ENCODE results near the gene PHOSPHO1. TPM values are rescaled to one million over a fixed set of nuclear protein-coding genes. Genes with fewer than 3 reads are reported as not detected.

PHOSPHO1 gene
- total RNA-seq, 1 experiment from 2014 or later = not detected

GRCh38 chr17:49260817-49261291 is 30.3 kb upstream of the PHOSPHO1 start:
- Mint-ChIP-seq H3K36me3 (ENCODE audit: insufficient read depth, unreplicated experiment) (peaks cover 5% of the 10 kb centered on the region), H3K27me3 (ENCODE audit: insufficient read depth, unreplicated experiment) (no peaks in the 10 kb centered on the region), H3K9me3 (ENCODE audit: unreplicated experiment) (no peaks in the 10 kb centered on the region), H3K27ac (ENCODE audit: low read depth, unreplicated experiment) (peak overlapping the region; percentile 12), H3K4me1 (ENCODE audit: insufficient read depth, unreplicated experiment) (peaks cover 12% of the 10 kb centered on the region), H3K4me3 (ENCODE audit: unreplicated experiment) (peak overlapping the region; percentile 67)
- intact Hi-C loops (cut with micrococcal nuclease) = no loop called here
- CTCF ChIA-PET = interaction anchor here (0.6 kb wide), 1 partner anchor 810 kb away, joined by 4 read pairs; no protein-coding TSS in a partner anchor
- no peak for DNase-seq (ENCODE audit: unreplicated experiment)
- BruUV-seq (replicated peaks) = no TSS peak
- TF ChIP-seq, protein P1, sequence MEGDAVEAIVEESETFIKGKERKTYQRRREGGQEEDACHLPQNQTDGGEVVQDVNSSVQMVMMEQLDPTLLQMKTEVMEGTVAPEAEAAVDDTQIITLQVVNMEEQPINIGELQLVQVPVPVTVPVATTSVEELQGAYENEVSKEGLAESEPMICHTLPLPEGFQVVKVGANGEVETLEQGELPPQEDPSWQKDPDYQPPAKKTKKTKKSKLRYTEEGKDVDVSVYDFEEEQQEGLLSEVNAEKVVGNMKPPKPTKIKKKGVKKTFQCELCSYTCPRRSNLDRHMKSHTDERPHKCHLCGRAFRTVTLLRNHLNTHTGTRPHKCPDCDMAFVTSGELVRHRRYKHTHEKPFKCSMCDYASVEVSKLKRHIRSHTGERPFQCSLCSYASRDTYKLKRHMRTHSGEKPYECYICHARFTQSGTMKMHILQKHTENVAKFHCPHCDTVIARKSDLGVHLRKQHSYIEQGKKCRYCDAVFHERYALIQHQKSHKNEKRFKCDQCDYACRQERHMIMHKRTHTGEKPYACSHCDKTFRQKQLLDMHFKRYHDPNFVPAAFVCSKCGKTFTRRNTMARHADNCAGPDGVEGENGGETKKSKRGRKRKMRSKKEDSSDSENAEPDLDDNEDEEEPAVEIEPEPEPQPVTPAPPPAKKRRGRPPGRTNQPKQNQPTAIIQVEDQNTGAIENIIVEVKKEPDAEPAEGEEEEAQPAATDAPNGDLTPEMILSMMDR (IDR thresholded peaks at IDR 0.05; ENCODE audit: unreplicated experiment) = no peak
- POLR2A ChIA-PET = interaction anchor here (0.6 kb wide), 1 partner anchor 987 kb away, joined by 3 read pairs; no protein-coding TSS in a partner anchor

GRCh38 chr17:49260011-49260816 is 29.6 kb upstream of the PHOSPHO1 start:
- POLR2A ChIA-PET = no interaction called here
- CTCF ChIA-PET = interaction anchor here (0.6 kb wide), 2 partner anchors 639 to 809 kb away, joined by 3 to 4 read pairs; no protein-coding TSS in a partner anchor
- peak; percentile 82 for DNase-seq (ENCODE audit: unreplicated experiment)
- Mint-ChIP-seq H3K4me3 (ENCODE audit: unreplicated experiment) (peak overlapping the region; percentile 67), H3K36me3 (ENCODE audit: insufficient read depth, unreplicated experiment) (peaks cover 2% of the 10 kb centered on the region), H3K27ac (ENCODE audit: low read depth, unreplicated experiment) (peak overlapping the region; percentile 12), H3K4me1 (ENCODE audit: insufficient read depth, unreplicated experiment) (peaks cover 12% of the 10 kb centered on the region), H3K9me3 (ENCODE audit: unreplicated experiment) (no peaks in the 10 kb centered on the region), H3K27me3 (ENCODE audit: insufficient read depth, unreplicated experiment) (no peaks in the 10 kb centered on the region)
- TF ChIP-seq, protein P1 (IDR thresholded peaks at IDR 0.05; ENCODE audit: unreplicated experiment) = no peak
- intact Hi-C loops (cut with micrococcal nuclease) = no loop called here
- BruUV-seq (replicated peaks) = no TSS peak

- POLR2A ChIA-PET = no interaction called here
- BruUV-seq (replicated peaks) = no TSS peak
- H3K27ac Mint-ChIP-seq (ENCODE audit: low read depth, unreplicated experiment) = no peak overlapping the region
- no peaks in the 10 kb centered on the region for H3K27me3 Mint-ChIP-seq (ENCODE audit: insufficient read depth, unreplicated experiment)
- intact Hi-C loops (cut with micrococcal nuclease) = no loop called here
- H3K36me3 Mint-ChIP-seq (ENCODE audit: insufficient read depth, unreplicated experiment) = no peaks in the 10 kb centered on the region
- no peak for DNase-seq (ENCODE audit: unreplicated experiment)
- H3K4me3 Mint-ChIP-seq (ENCODE audit: unreplicated experiment) = peak overlapping the region; percentile 67
- CTCF ChIA-PET = interaction anchor here (0.6 kb wide), 1 partner anchor 638 kb away, joined by 3 read pairs; no protein-coding TSS in a partner anchor
- H3K9me3 Mint-ChIP-seq (ENCODE audit: unreplicated experiment) = no peaks in the 10 kb centered on the region
- TF ChIP-seq, protein P1 (IDR thresholded peaks at IDR 0.05; ENCODE audit: unreplicated experiment) = no peak
- peaks cover 6% of the 10 kb centered on the region for H3K4me1 Mint-ChIP-seq (ENCODE audit: insufficient read depth, unreplicated experiment)
Observed at GRCh38 chr17:49259663-49260010, 29.1 kb upstream of the PHOSPHO1 start.

- no peaks in the 10 kb centered on the region for H3K36me3 Mint-ChIP-seq (ENCODE audit: insufficient read depth, unreplicated experiment)
- intact Hi-C loops (cut with micrococcal nuclease) = no loop called here
- H3K4me1 Mint-ChIP-seq (ENCODE audit: insufficient read depth, unreplicated experiment) = peaks cover 4% of the 10 kb centered on the region
- H3K27me3 Mint-ChIP-seq (ENCODE audit: insufficient read depth, unreplicated experiment) = no peaks in the 10 kb centered on the region
- BruUV-seq (replicated peaks) = no TSS peak
- H3K4me3 Mint-ChIP-seq (ENCODE audit: unreplicated experiment) = no peak overlapping the region
- DNase-seq (ENCODE audit: unreplicated experiment) = no peak
- ChIA-PET POLR2A (interaction anchor here (0.5 to 0.6 kb wide), 2 partner anchors 418 to 456 kb away, joined by 3 read pairs; no protein-coding TSS in a partner anchor), CTCF (no interaction called here)
- H3K9me3 Mint-ChIP-seq (ENCODE audit: unreplicated experiment) = no peaks in the 10 kb centered on the region
- H3K27ac Mint-ChIP-seq (ENCODE audit: low read depth, unreplicated experiment) = no peak overlapping the region
- TF ChIP-seq, protein P1 (IDR thresholded peaks at IDR 0.05; ENCODE audit: unreplicated experiment) = no peak
Observed at GRCh38 chr17:49258394-49258793, 27.8 kb upstream of the PHOSPHO1 start.
